ENCODE data around the gene AKIRIN2. TPM values are rescaled to one million over a fixed set of nuclear protein-coding genes. Genes with fewer than 3 reads are reported as not detected.

Gene AKIRIN2
- total RNA-seq, 2 experiments from 2014 or later: 91.0 to 92.5 TPM

GRCh38 chr6:87731818-87732661 lies 30.0 kb upstream of the AKIRIN2 start:
- Mint-ChIP-seq H3K4me3 (no peak overlapping the region), H3K27ac (peak overlapping the region; percentile 63), H3K4me1 (ENCODE audit: low read depth) (peaks cover 19% of the 10 kb centered on the region), H3K36me3 (ENCODE audit: low read depth) (no peaks in the 10 kb centered on the region), H3K27me3 (no peaks in the 10 kb centered on the region), H3K9me3 (no peaks in the 10 kb centered on the region)
- no peaks in the 10 kb centered on the region for H3K9me3 ChIP-seq (ENCODE audit: control insufficient read depth in 1 of 2, insufficient read depth in 1 of 2, low read length in 2 of 2)
- peak overlapping the region in 1 of 2 donors; percentile 57 for H3K27ac ChIP-seq (ENCODE audit: low read depth in 1 of 2, low read length in 2 of 2)
- intact Hi-C loops (cut with DNase I, micrococcal nuclease): no loop called here
- ChIA-PET CTCF (no interaction called here), POLR2A (interaction anchor here (0.9 to 1.4 kb wide), 2 partner anchors 9 to 30 kb away, joined by 4 read pairs; partner anchors contain the start of gene AKIRIN2)
- peak; percentile 96 for ATAC-seq (ENCODE audit: poor library complexity)
- H3K4me3 ChIP-seq (ENCODE audit: low read length): no peak overlapping the region
- H3K27me3 ChIP-seq (ENCODE audit: control insufficient read depth in 1 of 2, insufficient read depth in 2 of 2, low read length in 2 of 2): no peaks in the 10 kb centered on the region
- peak in 13 of 14 experiments; percentile 13 to 86 (median 28) for DNase-seq
- TF ChIP-seq CTCF (IDR thresholded peaks at IDR 0.05): no peak
- H3K4me1 ChIP-seq (ENCODE audit: insufficient read depth, low read length): peaks cover 27% of the 10 kb centered on the region
- H3K36me3 ChIP-seq (ENCODE audit: insufficient read depth, low read length): no peaks in the 10 kb centered on the region

- ATAC-seq (ENCODE audit: poor library complexity) (no peak), DNase-seq (no peak)
- peaks cover 15% of the 10 kb centered on the region for H3K4me1 Mint-ChIP-seq (ENCODE audit: low read depth)
- H3K36me3 Mint-ChIP-seq (ENCODE audit: low read depth): no peaks in the 10 kb centered on the region
- H3K4me3 Mint-ChIP-seq: no peak overlapping the region
- Histone ChIP-seq H3K9me3 (ENCODE audit: control insufficient read depth in 1 of 2, insufficient read depth in 1 of 2, low read length in 2 of 2) (no peaks in the 10 kb centered on the region), H3K27ac (ENCODE audit: low read depth in 1 of 2, low read length in 2 of 2) (peak overlapping the region in 1 of 2 donors; percentile 57), H3K4me3 (ENCODE audit: low read length) (no peak overlapping the region), H3K36me3 (ENCODE audit: insufficient read depth, low read length) (no peaks in the 10 kb centered on the region), H3K4me1 (ENCODE audit: insufficient read depth, low read length) (peaks cover 27% of the 10 kb centered on the region), H3K27me3 (ENCODE audit: control insufficient read depth in 1 of 2, insufficient read depth in 2 of 2, low read length in 2 of 2) (no peaks in the 10 kb centered on the region)
- intact Hi-C loops (cut with DNase I, micrococcal nuclease): no loop called here
- H3K27me3 Mint-ChIP-seq: no peaks in the 10 kb centered on the region
- no peaks in the 10 kb centered on the region for H3K9me3 Mint-ChIP-seq
- ChIA-PET POLR2A (no interaction called here), CTCF (interaction anchor here (0.6 kb wide), 1 partner anchor 68 kb away, joined by 3 read pairs; no protein-coding TSS in a partner anchor)
- no peak for TF ChIP-seq CTCF (IDR thresholded peaks at IDR 0.05)
- H3K27ac Mint-ChIP-seq: no peak overlapping the region
Measured at GRCh38 chr6:87731080-87731479, 29.0 kb upstream of the AKIRIN2 start.

DNA sequence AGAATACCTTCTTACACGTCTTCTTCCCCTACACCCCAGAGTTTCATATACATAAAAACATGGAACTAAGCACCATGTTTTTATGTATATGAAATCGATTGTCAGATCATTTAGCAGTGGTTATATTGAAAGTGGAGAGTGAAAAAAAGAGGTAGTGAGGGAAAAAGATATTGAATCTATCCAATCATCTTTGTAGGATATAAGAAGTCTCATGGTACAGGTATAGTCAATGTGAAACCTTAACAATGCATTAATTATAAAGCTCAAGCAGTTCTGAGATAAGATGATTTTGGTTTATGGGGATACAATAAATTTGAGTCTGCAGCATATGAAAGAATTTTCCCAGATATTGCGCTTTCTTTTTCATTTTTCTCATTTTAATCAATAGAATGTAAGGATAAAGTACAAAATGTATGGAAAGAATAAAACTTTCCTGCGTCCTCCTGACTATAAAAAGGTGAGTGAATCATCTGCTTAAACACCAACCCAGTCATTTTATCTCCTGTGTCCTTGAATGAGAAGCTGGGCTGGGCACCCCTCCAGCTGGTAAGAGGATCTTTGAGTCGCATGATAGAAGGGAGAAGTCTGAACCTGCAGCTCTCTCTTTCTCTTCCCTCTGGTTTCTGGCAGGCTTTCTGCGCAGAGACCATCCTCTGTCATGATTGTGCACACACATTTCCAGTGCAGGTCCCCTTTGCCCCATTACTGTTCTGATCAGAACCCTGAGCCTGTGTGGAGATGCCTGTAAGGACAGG lies 28.1 kb upstream of the AKIRIN2 start:
- ATAC-seq (ENCODE audit: poor library complexity) (no peak), DNase-seq (no peak)
- H3K36me3 ChIP-seq (ENCODE audit: insufficient read depth, low read length): no peaks in the 10 kb centered on the region
- no peak overlapping the region for H3K27ac Mint-ChIP-seq
- H3K4me1 ChIP-seq (ENCODE audit: insufficient read depth, low read length): peaks cover 33% of the 10 kb centered on the region
- H3K36me3 Mint-ChIP-seq (ENCODE audit: low read depth): no peaks in the 10 kb centered on the region
- ChIA-PET CTCF (interaction anchor here (0.6 to 1.2 kb wide), 2 partner anchors 69 to 70 kb away, joined by 3 to 4 read pairs; no protein-coding TSS in a partner anchor), POLR2A (no interaction called here)
- TF ChIP-seq CTCF (IDR thresholded peaks at IDR 0.05): no peak
- H3K4me3 Mint-ChIP-seq: no peak overlapping the region
- no peak overlapping the region for H3K4me3 ChIP-seq (ENCODE audit: low read length)
- intact Hi-C loops (cut with DNase I, micrococcal nuclease): no loop called here
- H3K9me3 ChIP-seq (ENCODE audit: control insufficient read depth in 1 of 2, insufficient read depth in 1 of 2, low read length in 2 of 2): no peaks in the 10 kb centered on the region
- no peaks in the 10 kb centered on the region for H3K9me3 Mint-ChIP-seq
- H3K4me1 Mint-ChIP-seq (ENCODE audit: low read depth): peaks cover 21% of the 10 kb centered on the region
- H3K27ac ChIP-seq (ENCODE audit: low read depth in 1 of 2, low read length in 2 of 2): no peak overlapping the region
- H3K27me3 ChIP-seq (ENCODE audit: control insufficient read depth in 1 of 2, insufficient read depth in 2 of 2, low read length in 2 of 2): no peaks in the 10 kb centered on the region
- no peaks in the 10 kb centered on the region for H3K27me3 Mint-ChIP-seq
